ENCODE results near the gene RUNX2. TPM values are rescaled to one million over a fixed set of nuclear protein-coding genes. Genes with fewer than 3 reads are reported as not detected.
A peak's percentile ranks its signal among the peaks of the same experiment; 100 is the strongest.

RUNX2 gene
- total and polyA plus RNA-seq, 2 donors from 2014 or later = 2.3 to 4.7 TPM

DNA sequence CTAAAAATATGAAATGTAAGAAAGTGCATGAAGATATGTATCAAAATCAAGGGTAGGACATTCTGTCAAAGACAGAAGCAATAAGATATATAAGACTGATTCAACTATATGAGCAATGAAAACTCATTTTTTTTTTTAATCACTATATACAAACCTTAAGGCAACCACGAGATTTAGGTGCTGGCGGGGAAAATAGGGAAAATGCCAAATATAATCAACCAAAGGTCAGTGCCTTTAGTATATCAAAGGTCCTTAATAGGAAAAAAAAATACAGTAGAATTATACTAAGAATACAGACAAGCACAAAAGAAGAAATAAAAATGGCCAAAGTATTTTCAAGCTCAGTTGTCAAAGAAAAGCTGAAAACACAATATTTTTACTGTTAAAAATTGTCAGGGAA lies 25.5 kb downstream of the RUNX2 start:
- Histone ChIP-seq H3K36me3 (ENCODE audit: control insufficient read depth in 2 of 3, insufficient read depth in 3 of 3, low read length in 3 of 3) (no peaks in the 10 kb centered on the region), H3K4me1 (ENCODE audit: control insufficient read depth in 2 of 3, insufficient read depth in 2 of 3, low read depth in 1 of 3, low read length in 3 of 3) (no peaks in the 10 kb centered on the region), H3K4me3 (ENCODE audit: low read length in 3 of 3) (no peak overlapping the region), H3K27me3 (ENCODE audit: control insufficient read depth, insufficient read depth, low read length) (no peaks in the 10 kb centered on the region), H3K27ac (ENCODE audit: low read depth in 2 of 2, low read length in 2 of 2) (no peak overlapping the region), H3K9ac (ENCODE audit: low read length in 3 of 3) (no peak overlapping the region), H3K9me3 (ENCODE audit: control insufficient read depth in 2 of 3, insufficient read depth in 1 of 3, low read length in 3 of 3) (no peaks in the 10 kb centered on the region)
- FAIRE-seq (no peak), DNase-seq (no peak)
- intact Hi-C loops (cut with DNase I) = no loop called here
- TF ChIP-seq CTCF (IDR thresholded peaks at IDR 0.05; ENCODE audit: borderline replicate concordance, extremely low read depth, insufficient read depth) = no peak

- no peak overlapping the region for H3K4me3 ChIP-seq (ENCODE audit: low read length in 3 of 3)
Observed at GRCh38 chr6:45364466-45364865, 36.3 kb downstream of the RUNX2 start.

DNA sequence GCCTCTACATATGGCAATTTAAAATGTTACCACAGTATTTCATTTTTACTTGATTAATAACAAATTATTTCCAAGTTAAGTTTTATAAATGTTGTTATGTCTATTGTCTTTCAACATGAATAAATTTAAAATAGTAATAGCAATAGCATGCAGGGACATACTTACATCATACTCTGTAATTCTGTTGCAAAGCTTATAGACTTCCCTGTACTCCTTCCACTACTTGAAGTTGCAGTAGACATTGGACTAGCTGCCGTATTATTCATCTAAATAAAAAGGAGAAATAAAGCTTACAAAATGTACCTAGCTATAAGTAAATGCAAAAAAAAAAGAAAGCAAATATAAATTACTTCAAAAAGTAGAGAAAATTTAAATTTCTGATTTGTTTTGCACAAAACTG lies 36.9 kb downstream of the RUNX2 start:
- TF ChIP-seq CTCF (IDR thresholded peaks at IDR 0.05; ENCODE audit: borderline replicate concordance, extremely low read depth, insufficient read depth) = no peak

More at GRCh38 chr6:45364466-45364865, 36.3 kb downstream of the RUNX2 start:
- Histone ChIP-seq H3K4me1 (ENCODE audit: control insufficient read depth in 2 of 3, insufficient read depth in 2 of 3, low read depth in 1 of 3, low read length in 3 of 3) (no peaks in the 10 kb centered on the region), H3K36me3 (ENCODE audit: control insufficient read depth in 2 of 3, insufficient read depth in 3 of 3, low read length in 3 of 3) (no peaks in the 10 kb centered on the region), H3K27ac (ENCODE audit: low read depth in 2 of 2, low read length in 2 of 2) (no peak overlapping the region), H3K27me3 (ENCODE audit: control insufficient read depth, insufficient read depth, low read length) (no peaks in the 10 kb centered on the region), H3K9ac (ENCODE audit: low read length in 3 of 3) (no peak overlapping the region), H3K9me3 (ENCODE audit: control insufficient read depth in 2 of 3, insufficient read depth in 1 of 3, low read length in 3 of 3) (no peaks in the 10 kb centered on the region)
- TF ChIP-seq CTCF (IDR thresholded peaks at IDR 0.05; ENCODE audit: borderline replicate concordance, extremely low read depth, insufficient read depth) = no peak
- FAIRE-seq (no peak), DNase-seq (no peak)
- intact Hi-C loops (cut with DNase I) = no loop called here

GRCh38 chr6:45366534-45366933 lies 38.4 kb downstream of the RUNX2 start:
- H3K4me3 ChIP-seq (ENCODE audit: low read length in 3 of 3) = no peak overlapping the region
- intact Hi-C loops (cut with DNase I) = no loop called here
- no peaks in the 10 kb centered on the region for H3K27me3 ChIP-seq (ENCODE audit: control insufficient read depth, insufficient read depth, low read length)
- no peaks in the 10 kb centered on the region for H3K36me3 ChIP-seq (ENCODE audit: control insufficient read depth in 2 of 3, insufficient read depth in 3 of 3, low read length in 3 of 3)
- no peak for DNase-seq
- TF ChIP-seq CTCF (IDR thresholded peaks at IDR 0.05; ENCODE audit: borderline replicate concordance, extremely low read depth, insufficient read depth) = no peak
- no peak overlapping the region for H3K27ac ChIP-seq (ENCODE audit: low read depth in 2 of 2, low read length in 2 of 2)
- no peaks in the 10 kb centered on the region for H3K4me1 ChIP-seq (ENCODE audit: control insufficient read depth in 2 of 3, insufficient read depth in 2 of 3, low read depth in 1 of 3, low read length in 3 of 3)
- FAIRE-seq = peak; percentile 11
- no peaks in the 10 kb centered on the region for H3K9me3 ChIP-seq (ENCODE audit: control insufficient read depth in 2 of 3, insufficient read depth in 1 of 3, low read length in 3 of 3)
- H3K9ac ChIP-seq (ENCODE audit: low read length in 3 of 3) = no peak overlapping the region

More for the DNA sequence above, 36.9 kb downstream of the RUNX2 start:
- intact Hi-C loops (cut with DNase I) = no loop called here
- FAIRE-seq (no peak), DNase-seq (no peak)
- no peaks in the 10 kb centered on the region for H3K9me3 ChIP-seq (ENCODE audit: control insufficient read depth in 2 of 3, insufficient read depth in 1 of 3, low read length in 3 of 3)
- no peak overlapping the region for H3K27ac ChIP-seq (ENCODE audit: low read depth in 2 of 2, low read length in 2 of 2)
- no peaks in the 10 kb centered on the region for H3K36me3 ChIP-seq (ENCODE audit: control insufficient read depth in 2 of 3, insufficient read depth in 3 of 3, low read length in 3 of 3)
- no peaks in the 10 kb centered on the region for H3K4me1 ChIP-seq (ENCODE audit: control insufficient read depth in 2 of 3, insufficient read depth in 2 of 3, low read depth in 1 of 3, low read length in 3 of 3)
- no peaks in the 10 kb centered on the region for H3K27me3 ChIP-seq (ENCODE audit: control insufficient read depth, insufficient read depth, low read length)
- no peak overlapping the region for H3K4me3 ChIP-seq (ENCODE audit: low read length in 3 of 3)
- H3K9ac ChIP-seq (ENCODE audit: low read length in 3 of 3) = no peak overlapping the region
